Nephron (organoid): ENCODE data around the gene KIF22.
A peak's percentile ranks its signal among the peaks of the same experiment; 100 is the strongest.

Experiments used
- H3K27ac Mint-ChIP-seq, 3 experiments: 2 replicates each; pipeline ENCODE4 v1.8.0; 2020; ENCODE audit warnings: mixed read lengths in 3 of 3, mild to moderate bottlenecking in 2 of 3, moderate library complexity in 1 of 3
- H3K27me3 Mint-ChIP-seq: 2 replicates; pipeline ENCODE4 v1.8.0; 2021; ENCODE audit warnings: low read depth, mild to moderate bottlenecking, moderate library complexity, mixed read lengths
- H3K36me3 Mint-ChIP-seq: 2 replicates; pipeline ENCODE4 v1.8.0; 2020; ENCODE audit warnings: low read depth, mixed read lengths
- H3K4me1 Mint-ChIP-seq: 2 replicates; pipeline ENCODE4 v1.8.0; 2020; ENCODE audit warnings: mixed read lengths
- H3K4me3 Mint-ChIP-seq, 3 experiments: 2 replicates each; pipeline ENCODE4 v1.8.0; 2020; ENCODE audit warnings: mild to moderate bottlenecking in 3 of 3, mixed read lengths in 3 of 3, moderate library complexity in 2 of 3
- H3K9me3 Mint-ChIP-seq: 2 replicates; pipeline ENCODE4 v1.8.0; 2020; ENCODE audit warnings: mixed read lengths
- CTCF ChIP-seq, 3 experiments: fragments of 200-600 bp; sonication (generic); IDR thresholded peaks; one replicate each; pipeline ENCODE4 v1.5.0; 2021; ENCODE audit warnings: antibody characterized with exemption in 3 of 3; ENCODE audit not compliant: unreplicated experiment in 3 of 3

The KIF22 gene

GRCh38 chr16:29848420-29849297 lies 58.1 kb downstream of the KIF22 start:
- Mint-ChIP-seq H3K9me3 (no peaks in the 10 kb centered on the region), H3K4me3 (no peak overlapping the region), H3K36me3 (no peaks in the 10 kb centered on the region), H3K27me3 (no peaks in the 10 kb centered on the region), H3K27ac (peak overlapping the region in 1 of 3 experiments; percentile 83), H3K4me1 (peaks cover 5% of the 10 kb centered on the region)
- peak; percentile 55 to 62 (median 59) for TF ChIP-seq CTCF (IDR thresholded peaks at IDR 0.05; ENCODE audit: unreplicated experiment in 3 of 3)

GRCh38 chr16:29849505-29849904 lies 59.0 kb downstream of the KIF22 start:
- peak overlapping the region; percentile 11 to 83 (median 31) for H3K27ac Mint-ChIP-seq
- peaks cover 5% of the 10 kb centered on the region for H3K4me1 Mint-ChIP-seq
- H3K9me3 Mint-ChIP-seq, result no peaks in the 10 kb centered on the region
- TF ChIP-seq CTCF (IDR thresholded peaks at IDR 0.05; ENCODE audit: unreplicated experiment in 3 of 3), result no peak
- H3K27me3 Mint-ChIP-seq, result no peaks in the 10 kb centered on the region
- H3K36me3 Mint-ChIP-seq, result no peaks in the 10 kb centered on the region
- H3K4me3 Mint-ChIP-seq, result no peak overlapping the region

- TF ChIP-seq CTCF (IDR thresholded peaks at IDR 0.05; ENCODE audit: unreplicated experiment in 3 of 3), result no peak
- Mint-ChIP-seq H3K4me3 (no peak overlapping the region), H3K36me3 (no peaks in the 10 kb centered on the region), H3K4me1 (peaks cover 5% of the 10 kb centered on the region), H3K9me3 (no peaks in the 10 kb centered on the region), H3K27ac (peak overlapping the region in 1 of 3 experiments; percentile 7), H3K27me3 (no peaks in the 10 kb centered on the region)
Measured at GRCh38 chr16:29850998-29851397, 60.4 kb downstream of the KIF22 start.

GRCh38 chr16:29852654-29853053 lies 62.1 kb downstream of the KIF22 start:
- no peak for TF ChIP-seq CTCF (IDR thresholded peaks at IDR 0.05; ENCODE audit: unreplicated experiment in 3 of 3)
- peaks cover 5% of the 10 kb centered on the region for H3K4me1 Mint-ChIP-seq
- H3K36me3 Mint-ChIP-seq, result peaks cover 5% of the 10 kb centered on the region
- peak overlapping the region in 1 of 3 experiments; percentile 35 for H3K27ac Mint-ChIP-seq
- no peaks in the 10 kb centered on the region for H3K27me3 Mint-ChIP-seq
- H3K9me3 Mint-ChIP-seq, result no peaks in the 10 kb centered on the region
- H3K4me3 Mint-ChIP-seq, result no peak overlapping the region

GRCh38 chr16:29854520-29855100 lies 64.1 kb downstream of the KIF22 start:
- Mint-ChIP-seq H3K4me3 (no peak overlapping the region), H3K27me3 (no peaks in the 10 kb centered on the region), H3K4me1 (no peaks in the 10 kb centered on the region), H3K27ac (no peak overlapping the region), H3K36me3 (peaks cover 18% of the 10 kb centered on the region), H3K9me3 (no peaks in the 10 kb centered on the region)
- no peak for TF ChIP-seq CTCF (IDR thresholded peaks at IDR 0.05; ENCODE audit: unreplicated experiment in 3 of 3)
